Activated naive CD4-positive, alpha-beta T cell treated with anti-CD3 and anti-CD28 coated beads for 36 hours (primary cell): ENCODE measurements around the gene ABCA9. TPM values are rescaled to one million over a fixed set of nuclear protein-coding genes. Genes with fewer than 3 reads are reported as not detected.
"Not testable (repeated sequence)": the region's sequence is repeated elsewhere in the genome, so short reads cannot be mapped to it uniquely, and the experiment has no call there.

Experiments used
- CTCF ChIA-PET: fragments of 350-600 bp; sonication (Branson Sonifier 250); formaldehyde crosslinking; loops from one replicate; lab custom pipeline; 2021; ENCODE audit warnings: antibody characterized with exemption; lab: Charles Lee
- DNase-seq: peaks from one replicate; pipeline ENCODE4 v3.0.0-alpha.2; 2020
- H3K27ac Mint-ChIP-seq: one replicate; pipeline ENCODE4 v1.8.0; 2021; ENCODE audit warnings: mild to moderate bottlenecking, mixed read lengths
- H3K27me3 Mint-ChIP-seq: one replicate; pipeline ENCODE4 v1.8.0; 2021; ENCODE audit warnings: low read depth, mixed read lengths
- H3K36me3 Mint-ChIP-seq: one replicate; pipeline ENCODE4 v1.8.0; 2021; ENCODE audit warnings: low read depth, mixed read lengths
- H3K4me1 Mint-ChIP-seq: one replicate; pipeline ENCODE4 v1.8.0; 2021; ENCODE audit warnings: low read depth, mixed read lengths
- H3K4me3 Mint-ChIP-seq: one replicate; pipeline ENCODE4 v1.8.0; 2021; ENCODE audit warnings: mild to moderate bottlenecking, moderate library complexity, mixed read lengths
- H3K9me3 Mint-ChIP-seq: one replicate; pipeline ENCODE4 v1.8.0; 2021; ENCODE audit warnings: mixed read lengths
- intact Hi-C: fragments of 100-400 bp; cut with micrococcal nuclease; formaldehyde crosslinking; loops from one replicate; pipeline ENCODE4 v1.15.1; 2023
- total RNA-seq, 2 experiments: library from RNA; stranded (reverse); gene quantifications; one replicate each; pipeline ENCODE4 v1.2.3, GENCODE V29; 2021

Gene ABCA9
- total RNA-seq, 2 experiments from 2014 or later, result not detected

DNA sequence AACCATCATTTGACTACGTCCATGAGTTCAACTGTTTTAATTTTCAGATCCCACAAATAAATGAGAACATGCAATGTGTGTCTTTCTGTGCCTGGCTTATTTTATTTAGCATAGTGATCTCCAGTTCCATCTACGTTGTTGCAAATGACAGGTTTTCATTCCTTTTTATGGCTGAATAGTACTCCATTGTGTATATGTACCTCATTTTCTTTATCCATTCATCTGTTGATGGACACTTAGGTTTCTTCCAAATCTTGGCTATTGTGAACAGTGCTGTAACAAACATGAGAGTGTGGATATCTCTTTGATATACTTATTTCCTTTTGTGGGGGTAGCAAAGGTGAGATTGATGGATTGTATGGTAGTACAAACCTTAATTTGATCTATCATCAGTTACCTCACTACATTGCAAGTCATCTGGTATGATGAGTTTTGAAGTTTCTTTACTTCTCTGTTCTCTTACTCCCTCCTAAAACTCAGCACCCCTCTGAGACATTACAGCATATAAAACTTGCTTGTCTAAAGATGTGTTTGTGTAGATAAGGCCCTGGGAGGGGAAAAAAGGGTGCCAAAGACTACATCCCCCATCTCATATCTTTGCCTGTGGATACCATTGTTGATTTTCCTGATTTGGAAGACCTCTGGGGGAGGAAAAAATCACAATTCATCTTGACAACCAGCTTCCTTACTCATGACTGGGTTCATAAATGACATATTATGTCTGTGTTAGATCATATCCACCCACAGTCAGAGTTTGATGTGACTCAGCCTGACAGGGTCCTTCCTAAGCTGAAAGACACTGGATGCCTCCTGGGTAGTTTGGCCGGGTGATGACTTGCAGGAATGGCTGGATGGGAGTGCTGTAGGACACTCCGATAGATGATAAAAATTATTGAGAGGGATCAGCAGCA lies 47.6 kb downstream of the ABCA9 start:
- Mint-ChIP-seq H3K27ac (no peak overlapping the region), H3K27me3 (peaks cover 5% of the 10 kb centered on the region), H3K4me1 (no peaks in the 10 kb centered on the region), H3K9me3 (no peaks in the 10 kb centered on the region), H3K4me3 (no peak overlapping the region), H3K36me3 (no peaks in the 10 kb centered on the region)
- intact Hi-C loops, result no loop called here
- no peak for DNase-seq
- CTCF ChIA-PET, result no interaction called here

DNA sequence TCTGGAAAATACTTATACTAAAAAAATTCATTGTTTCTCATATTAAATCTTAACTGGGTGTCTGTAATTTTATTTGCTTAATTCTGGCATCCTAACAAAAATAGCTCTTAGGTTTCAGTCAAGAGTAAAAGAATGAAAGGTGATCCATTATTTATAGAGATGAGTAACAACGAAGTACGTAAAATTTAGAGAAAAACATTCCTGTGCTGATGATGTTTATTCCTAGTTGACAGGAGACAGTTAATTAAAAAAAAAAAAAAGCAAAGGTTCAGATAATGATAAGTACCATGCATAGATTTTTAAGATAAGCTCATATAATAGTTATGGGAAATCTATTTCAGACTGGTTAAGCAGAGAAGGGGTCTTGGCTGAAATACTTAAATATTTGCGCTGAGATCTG lies 50.8 kb downstream of the ABCA9 start:
- Mint-ChIP-seq H3K27me3 (peaks cover 15% of the 10 kb centered on the region), H3K4me1 (no peaks in the 10 kb centered on the region)
- CTCF ChIA-PET, result interaction anchor here (0.6 kb wide), 1 partner anchor 48 kb away, joined by 4 read pairs; no protein-coding TSS in a partner anchor

DNA sequence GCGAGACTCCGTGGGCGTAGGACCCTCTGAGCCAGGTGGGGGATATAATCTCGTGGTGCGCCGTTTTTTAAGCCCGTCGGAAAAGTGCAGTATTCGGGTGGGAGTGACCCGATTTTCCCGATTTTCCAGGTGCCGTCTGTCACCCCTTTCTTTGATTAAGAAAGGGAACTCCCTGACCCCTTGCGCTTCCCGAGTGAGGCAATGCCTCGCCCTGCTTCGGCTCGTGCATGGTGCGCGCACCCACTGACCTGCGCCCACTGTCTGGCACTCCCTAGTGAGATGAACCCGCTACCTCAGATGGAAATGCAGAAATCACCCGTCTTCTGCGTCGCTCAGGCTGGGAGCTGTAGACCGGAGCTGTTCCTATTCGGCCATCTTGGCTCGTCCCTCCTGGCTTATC lies 56.0 kb downstream of the ABCA9 start:
- H3K4me3 Mint-ChIP-seq, DNase-seq, H3K9me3 Mint-ChIP-seq, H3K27ac Mint-ChIP-seq, H3K36me3 Mint-ChIP-seq, H3K4me1 Mint-ChIP-seq, intact Hi-C loops, CTCF ChIA-PET: not testable (repeated sequence)
- H3K27me3 Mint-ChIP-seq, result peaks cover 18% of the 10 kb centered on the region

More for the DNA sequence above, 50.8 kb downstream of the ABCA9 start:
- DNase-seq, result no peak
- no peak overlapping the region for H3K4me3 Mint-ChIP-seq
- no peak overlapping the region for H3K27ac Mint-ChIP-seq
- H3K9me3 Mint-ChIP-seq, result no peaks in the 10 kb centered on the region
- intact Hi-C loops, result no loop called here
- no peaks in the 10 kb centered on the region for H3K36me3 Mint-ChIP-seq

DNA sequence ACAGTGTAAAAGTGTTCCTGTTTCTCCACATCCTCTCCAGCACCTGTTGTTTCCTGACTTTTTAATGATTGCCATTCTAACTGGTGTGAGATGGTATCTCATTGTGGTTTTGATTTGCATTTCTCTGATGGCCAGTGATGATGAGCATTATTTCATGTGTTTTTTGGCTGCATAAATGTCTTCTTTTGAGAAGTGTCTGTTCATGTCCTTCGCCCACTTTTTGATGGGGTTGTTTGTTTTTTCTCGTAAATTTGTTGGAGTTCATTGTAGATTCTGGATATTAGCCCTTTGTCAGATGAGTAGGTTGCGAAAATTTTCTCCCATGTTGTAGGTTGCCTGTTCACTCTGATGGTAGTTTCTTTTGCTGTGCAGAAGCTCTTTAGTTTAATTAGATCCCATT lies 61.0 kb downstream of the ABCA9 start:
- H3K9me3 Mint-ChIP-seq, CTCF ChIA-PET, intact Hi-C loops, H3K4me1 Mint-ChIP-seq, H3K27me3 Mint-ChIP-seq, H3K27ac Mint-ChIP-seq, H3K36me3 Mint-ChIP-seq, DNase-seq, H3K4me3 Mint-ChIP-seq: not testable (repeated sequence)

DNA sequence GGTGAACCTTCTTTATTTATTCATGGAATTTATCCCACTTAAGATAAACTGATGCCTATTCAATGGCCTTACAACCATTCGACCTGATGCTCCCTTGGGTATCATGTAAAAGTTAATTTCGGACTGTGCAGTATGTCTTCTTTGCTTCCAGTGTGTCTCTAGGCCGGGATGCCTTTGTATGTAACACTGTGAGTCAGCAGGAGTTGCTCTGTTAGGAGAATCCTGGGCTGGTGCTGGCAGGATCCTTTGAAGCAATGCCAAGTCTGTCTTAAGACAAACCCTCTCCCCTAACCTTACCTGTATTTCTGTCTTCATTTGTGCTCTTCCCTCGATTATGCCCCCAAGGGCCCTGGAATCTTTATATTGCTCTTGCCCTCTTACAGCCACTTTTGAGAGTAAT lies 67.6 kb downstream of the ABCA9 start:
- H3K27me3 Mint-ChIP-seq, result no peaks in the 10 kb centered on the region
- no peak overlapping the region for H3K27ac Mint-ChIP-seq
- intact Hi-C loops, result no loop called here
- no peaks in the 10 kb centered on the region for H3K36me3 Mint-ChIP-seq
- no peak overlapping the region for H3K4me3 Mint-ChIP-seq
- no peaks in the 10 kb centered on the region for H3K9me3 Mint-ChIP-seq
- H3K4me1 Mint-ChIP-seq, result no peaks in the 10 kb centered on the region
- CTCF ChIA-PET, result no interaction called here
- DNase-seq, result no peak

DNA sequence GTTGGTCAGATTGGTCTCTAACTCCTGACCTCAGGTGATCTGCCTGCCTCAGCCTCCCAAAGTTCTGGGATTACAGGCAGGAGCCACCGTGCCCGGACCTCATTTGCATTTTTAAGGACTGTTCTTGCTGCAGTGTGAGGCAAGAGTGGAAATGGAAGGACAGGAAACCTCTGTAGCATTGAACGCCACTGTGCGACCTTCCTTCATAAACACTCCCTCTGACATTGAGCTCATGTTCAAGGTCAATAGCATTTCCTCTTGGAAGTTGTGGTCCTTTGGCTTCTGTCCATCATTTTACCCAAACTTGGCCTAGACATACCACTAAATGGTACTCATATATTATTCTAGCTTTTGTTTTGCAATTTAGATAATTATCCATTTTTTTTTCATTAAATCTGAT lies 72.8 kb downstream of the ABCA9 start:
- CTCF ChIA-PET, result no interaction called here
- no peak overlapping the region for H3K27ac Mint-ChIP-seq
- H3K4me3 Mint-ChIP-seq, result no peak overlapping the region
- H3K27me3 Mint-ChIP-seq, result no peaks in the 10 kb centered on the region
- no peaks in the 10 kb centered on the region for H3K9me3 Mint-ChIP-seq
- no peak for DNase-seq
- H3K36me3 Mint-ChIP-seq, result no peaks in the 10 kb centered on the region
- intact Hi-C loops, result no loop called here
- H3K4me1 Mint-ChIP-seq, result no peaks in the 10 kb centered on the region

DNA sequence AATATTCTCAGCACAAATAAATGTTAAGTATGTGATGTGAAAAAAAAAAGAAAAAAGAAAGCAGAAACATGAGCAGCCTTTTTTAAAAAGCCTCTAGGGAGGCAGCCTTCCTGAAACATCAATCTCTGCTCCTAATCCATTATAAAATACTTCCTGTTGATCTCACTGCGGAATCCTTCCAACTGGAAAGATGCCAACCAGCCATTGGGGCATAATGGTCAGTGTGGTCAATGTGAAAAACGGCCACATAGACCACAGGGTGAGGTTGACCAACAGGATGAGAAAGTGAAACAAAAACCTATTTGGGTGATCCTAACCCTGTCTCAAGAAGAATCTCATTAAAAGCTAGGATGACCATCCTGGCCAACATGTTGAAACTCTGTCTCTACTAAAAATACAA lies 79.4 kb downstream of the ABCA9 start:
- intact Hi-C loops, result no loop called here
- Mint-ChIP-seq H3K9me3 (no peaks in the 10 kb centered on the region), H3K4me3 (no peak overlapping the region), H3K36me3 (no peaks in the 10 kb centered on the region), H3K27me3 (peaks cover 2% of the 10 kb centered on the region), H3K4me1 (no peaks in the 10 kb centered on the region), H3K27ac (no peak overlapping the region)
- CTCF ChIA-PET, result no interaction called here
- no peak for DNase-seq

DNA sequence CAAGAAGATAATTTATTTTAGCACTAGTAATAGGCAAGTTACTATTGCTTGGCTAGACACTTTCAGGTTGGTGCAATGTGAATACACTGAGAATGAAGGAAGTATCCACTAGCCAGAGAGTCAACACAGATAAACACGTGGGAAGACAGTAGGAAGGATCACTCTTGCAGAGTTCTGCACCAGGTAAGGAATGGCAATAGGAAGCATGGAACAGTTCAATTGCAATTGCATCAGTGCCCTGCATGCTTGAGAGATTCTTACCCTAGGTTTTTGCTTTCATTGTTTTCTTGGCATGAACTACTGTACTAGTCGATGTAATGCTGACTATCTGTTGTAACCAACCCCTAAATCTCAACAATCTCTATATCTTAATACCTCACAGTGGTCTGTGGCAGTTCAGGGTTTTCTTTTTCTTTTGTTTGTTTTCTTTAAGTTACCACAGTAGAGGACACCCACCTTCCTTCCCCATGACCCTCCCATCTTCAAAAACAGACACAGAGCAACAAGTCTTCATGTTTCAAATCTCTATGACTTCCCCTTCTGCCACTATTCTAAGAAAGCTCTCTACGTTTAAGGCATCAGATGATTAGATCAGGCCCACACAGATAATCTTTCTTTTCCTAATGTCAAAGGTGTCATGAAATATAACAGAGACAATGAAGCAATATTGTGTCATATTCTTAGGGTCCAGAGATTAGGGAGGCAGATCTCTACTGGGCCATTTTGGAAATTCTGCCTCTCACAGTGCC lies 87.5 kb downstream of the ABCA9 start:
- Mint-ChIP-seq H3K4me3 (no peak overlapping the region), H3K36me3 (no peaks in the 10 kb centered on the region), H3K4me1 (no peaks in the 10 kb centered on the region), H3K27me3 (peaks cover 4% of the 10 kb centered on the region), H3K27ac (no peak overlapping the region), H3K9me3 (no peaks in the 10 kb centered on the region)
- intact Hi-C loops, result loop anchor here (5.0 kb wide), 1 partner anchor 196 kb away; no protein-coding TSS in a partner anchor
- no peak for DNase-seq
- CTCF ChIA-PET, result interaction anchor here (1.1 kb wide), 1 partner anchor 118 kb away, joined by 3 read pairs; no protein-coding TSS in a partner anchor

DNA sequence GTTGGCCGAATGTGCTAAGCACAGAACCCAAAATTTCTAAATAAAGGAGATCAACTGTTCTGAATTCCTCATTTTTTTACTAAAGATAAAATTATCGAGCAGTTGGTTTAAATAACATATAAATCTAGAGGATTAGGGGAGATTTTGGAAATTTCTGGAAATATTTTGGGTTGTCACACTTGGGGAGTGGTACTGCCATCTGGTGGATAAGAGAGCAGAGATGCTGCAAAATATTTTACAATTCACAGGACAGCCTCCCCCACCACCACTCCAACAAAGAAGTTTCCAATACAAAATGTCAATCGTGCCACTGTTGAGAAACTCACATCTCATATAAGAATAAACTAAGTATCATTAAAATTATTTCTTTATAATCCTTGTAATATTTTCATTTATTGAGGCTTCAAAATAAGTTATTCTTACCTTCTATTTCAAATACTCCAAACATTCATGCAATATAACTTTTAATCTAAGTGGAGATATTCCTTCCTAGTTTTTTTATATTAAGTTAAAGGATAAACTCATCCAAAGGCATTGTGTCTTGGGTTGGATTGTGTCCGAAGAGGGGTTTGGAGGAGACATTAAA lies 88.5 kb downstream of the ABCA9 start:
- DNase-seq, result no peak
- Mint-ChIP-seq H3K4me1 (no peaks in the 10 kb centered on the region), H3K36me3 (no peaks in the 10 kb centered on the region), H3K27me3 (peaks cover 4% of the 10 kb centered on the region), H3K27ac (no peak overlapping the region), H3K4me3 (no peak overlapping the region), H3K9me3 (peaks cover 3% of the 10 kb centered on the region)
- intact Hi-C loops, result loop anchor here (5.0 kb wide), 1 partner anchor 195 kb away; no protein-coding TSS in a partner anchor
- CTCF ChIA-PET, result interaction anchor here (1.1 kb wide), 1 partner anchor 117 kb away, joined by 3 read pairs; no protein-coding TSS in a partner anchor

DNA sequence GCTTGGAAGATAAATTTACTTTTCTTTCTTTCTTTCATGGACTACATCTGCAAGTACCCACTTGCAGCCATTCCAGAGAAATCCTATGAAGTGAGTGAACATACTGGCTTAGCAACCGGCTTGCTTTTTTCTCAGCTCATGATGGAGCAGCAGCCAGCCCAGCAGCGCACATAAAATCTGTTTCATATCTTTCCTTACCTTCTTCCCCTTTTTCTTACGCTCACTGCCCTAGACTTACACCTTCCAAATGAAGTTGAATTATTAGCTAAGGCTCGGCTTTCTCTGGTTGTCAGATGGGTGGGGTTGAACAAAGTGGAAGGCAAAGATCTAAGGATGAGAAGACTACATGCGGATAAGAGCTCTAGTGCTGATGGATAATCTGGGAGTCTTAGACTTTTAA lies 91.6 kb downstream of the ABCA9 start:
- peaks cover 4% of the 10 kb centered on the region for H3K9me3 Mint-ChIP-seq
- no peak overlapping the region for H3K4me3 Mint-ChIP-seq
- H3K36me3 Mint-ChIP-seq, result no peaks in the 10 kb centered on the region
- H3K27me3 Mint-ChIP-seq, result no peaks in the 10 kb centered on the region
- no peak for DNase-seq
- no peaks in the 10 kb centered on the region for H3K4me1 Mint-ChIP-seq
- no peak overlapping the region for H3K27ac Mint-ChIP-seq
- intact Hi-C loops, result no loop called here
- CTCF ChIA-PET, result interaction anchor here (0.5 to 0.6 kb wide), 2 partner anchors 10 to 61 kb away, joined by 3 to 6 read pairs; no protein-coding TSS in a partner anchor

DNA sequence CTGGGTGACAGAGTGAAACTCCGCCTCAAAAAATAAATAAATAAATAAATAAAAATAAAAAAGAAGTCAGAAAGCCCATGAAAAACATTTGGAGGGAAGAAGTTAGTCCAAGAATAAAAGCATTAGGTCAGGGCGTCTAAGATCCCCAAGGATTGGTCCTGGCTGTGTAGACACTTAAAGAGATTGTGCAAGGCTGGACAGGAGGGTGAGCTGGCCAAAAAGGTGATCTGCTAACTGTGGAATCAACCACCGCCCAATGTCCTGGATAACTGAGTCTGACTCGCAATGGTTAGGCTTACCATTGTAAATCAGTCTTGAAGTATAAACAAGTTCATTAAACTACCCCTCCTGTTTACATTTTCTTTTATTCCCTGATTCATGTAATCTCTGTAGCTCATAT lies 96.8 kb downstream of the ABCA9 start:
- Mint-ChIP-seq H3K4me3 (no peak overlapping the region), H3K27me3 (no peaks in the 10 kb centered on the region), H3K4me1 (no peaks in the 10 kb centered on the region), H3K9me3 (peaks cover 7% of the 10 kb centered on the region), H3K36me3 (no peaks in the 10 kb centered on the region), H3K27ac (no peak overlapping the region)
- DNase-seq, result no peak
- intact Hi-C loops, result no loop called here
- CTCF ChIA-PET, result interaction anchor here (0.6 to 0.7 kb wide), 2 partner anchors 20 to 95 kb away, joined by 4 to 5 read pairs; no protein-coding TSS in a partner anchor

DNA sequence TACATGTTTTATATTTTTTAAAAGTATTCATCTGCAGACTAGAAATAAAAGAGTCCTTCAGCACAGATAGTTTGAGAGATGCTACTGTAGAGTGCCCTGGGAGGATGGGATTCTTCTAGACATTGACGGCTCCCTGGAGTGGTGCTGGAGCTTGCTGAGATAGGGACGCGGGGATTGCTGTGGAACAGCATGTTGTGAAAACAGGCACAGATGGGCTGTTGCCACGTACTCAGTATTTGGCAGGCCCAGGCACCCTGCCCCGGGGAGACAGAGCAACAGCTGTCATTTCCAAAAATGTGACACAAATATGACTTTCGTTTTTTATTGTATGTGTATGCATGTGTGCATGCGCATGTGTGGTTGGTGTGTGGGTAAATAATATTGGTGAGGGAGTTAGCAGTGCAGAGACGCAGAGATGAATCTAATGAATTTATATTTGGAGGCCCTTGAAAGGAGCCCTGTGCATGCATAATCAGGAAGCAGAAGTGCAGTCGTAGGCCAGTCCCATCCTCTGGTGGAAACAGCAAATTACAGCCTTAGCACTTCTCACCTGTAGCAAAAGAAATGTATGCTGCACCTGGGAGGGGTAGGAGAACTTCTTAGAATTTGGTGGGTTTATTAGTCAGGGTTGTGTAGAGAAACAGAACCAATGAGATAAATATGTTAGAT lies 99.4 kb downstream of the ABCA9 start:
- no peak for DNase-seq
- Mint-ChIP-seq H3K4me3 (no peak overlapping the region), H3K27ac (no peak overlapping the region), H3K9me3 (peaks cover 3% of the 10 kb centered on the region), H3K36me3 (no peaks in the 10 kb centered on the region), H3K27me3 (peaks cover 3% of the 10 kb centered on the region), H3K4me1 (no peaks in the 10 kb centered on the region)
- CTCF ChIA-PET, result no interaction called here
- intact Hi-C loops, result no loop called here
